PC-9 (cell line): ENCODE data around the gene MAP3K19.

ENCODE experiments used
- EZH2 ChIP-seq: fragments of 200-600 bp; sonication (generic); IDR thresholded peaks from 2 replicates; pipeline ENCODE4 v1.8.0; 2017; ENCODE audit warnings: antibody characterized with exemption, low read depth
- TF ChIP-seq, protein P1 (sequence below): fragments of 200-600 bp; sonication (generic); conservative IDR thresholded peaks from 2 replicates; pipeline ENCODE4 v1.6.1; 2017; ENCODE audit warnings: mixed run types, antibody characterized with exemption, mild to moderate bottlenecking, moderate library complexity

DNA sequence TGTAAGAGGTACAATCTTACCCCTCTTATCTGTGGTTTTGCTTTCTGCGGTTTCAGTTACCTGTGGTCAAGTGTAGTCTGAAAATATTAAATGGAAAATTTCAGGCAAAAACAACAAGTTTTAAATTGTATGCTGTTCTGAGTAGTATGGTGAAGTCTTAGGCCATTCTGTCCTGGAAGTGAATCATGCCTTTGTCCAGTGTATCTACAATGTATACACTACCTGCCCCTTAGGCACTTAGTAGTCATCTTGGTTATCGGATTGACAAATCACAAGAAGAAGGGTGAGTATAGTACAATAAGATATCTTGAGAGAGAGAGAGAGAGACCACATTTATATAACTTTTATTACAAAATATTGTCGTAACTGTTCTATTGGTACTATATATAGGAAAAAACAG, 48.3 kb upstream of the MAP3K19 start:
- TF ChIP-seq, protein P1, sequence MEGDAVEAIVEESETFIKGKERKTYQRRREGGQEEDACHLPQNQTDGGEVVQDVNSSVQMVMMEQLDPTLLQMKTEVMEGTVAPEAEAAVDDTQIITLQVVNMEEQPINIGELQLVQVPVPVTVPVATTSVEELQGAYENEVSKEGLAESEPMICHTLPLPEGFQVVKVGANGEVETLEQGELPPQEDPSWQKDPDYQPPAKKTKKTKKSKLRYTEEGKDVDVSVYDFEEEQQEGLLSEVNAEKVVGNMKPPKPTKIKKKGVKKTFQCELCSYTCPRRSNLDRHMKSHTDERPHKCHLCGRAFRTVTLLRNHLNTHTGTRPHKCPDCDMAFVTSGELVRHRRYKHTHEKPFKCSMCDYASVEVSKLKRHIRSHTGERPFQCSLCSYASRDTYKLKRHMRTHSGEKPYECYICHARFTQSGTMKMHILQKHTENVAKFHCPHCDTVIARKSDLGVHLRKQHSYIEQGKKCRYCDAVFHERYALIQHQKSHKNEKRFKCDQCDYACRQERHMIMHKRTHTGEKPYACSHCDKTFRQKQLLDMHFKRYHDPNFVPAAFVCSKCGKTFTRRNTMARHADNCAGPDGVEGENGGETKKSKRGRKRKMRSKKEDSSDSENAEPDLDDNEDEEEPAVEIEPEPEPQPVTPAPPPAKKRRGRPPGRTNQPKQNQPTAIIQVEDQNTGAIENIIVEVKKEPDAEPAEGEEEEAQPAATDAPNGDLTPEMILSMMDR = no peak
- no peak for TF ChIP-seq EZH2
